ENCODE data around the gene EPSTI1. TPM values are rescaled to one million over a fixed set of nuclear protein-coding genes. Genes with fewer than 3 reads are reported as not detected.
"Not testable (repeated sequence)": the region's sequence is repeated elsewhere in the genome, so short reads cannot be mapped to it uniquely, and the experiment has no call there.

Gene EPSTI1, protein sequence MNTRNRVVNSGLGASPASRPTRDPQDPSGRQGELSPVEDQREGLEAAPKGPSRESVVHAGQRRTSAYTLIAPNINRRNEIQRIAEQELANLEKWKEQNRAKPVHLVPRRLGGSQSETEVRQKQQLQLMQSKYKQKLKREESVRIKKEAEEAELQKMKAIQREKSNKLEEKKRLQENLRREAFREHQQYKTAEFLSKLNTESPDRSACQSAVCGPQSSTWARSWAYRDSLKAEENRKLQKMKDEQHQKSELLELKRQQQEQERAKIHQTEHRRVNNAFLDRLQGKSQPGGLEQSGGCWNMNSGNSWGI
- not detected in 2 replicates for total RNA-seq
- long read RNA-seq, result 0 reads

DNA sequence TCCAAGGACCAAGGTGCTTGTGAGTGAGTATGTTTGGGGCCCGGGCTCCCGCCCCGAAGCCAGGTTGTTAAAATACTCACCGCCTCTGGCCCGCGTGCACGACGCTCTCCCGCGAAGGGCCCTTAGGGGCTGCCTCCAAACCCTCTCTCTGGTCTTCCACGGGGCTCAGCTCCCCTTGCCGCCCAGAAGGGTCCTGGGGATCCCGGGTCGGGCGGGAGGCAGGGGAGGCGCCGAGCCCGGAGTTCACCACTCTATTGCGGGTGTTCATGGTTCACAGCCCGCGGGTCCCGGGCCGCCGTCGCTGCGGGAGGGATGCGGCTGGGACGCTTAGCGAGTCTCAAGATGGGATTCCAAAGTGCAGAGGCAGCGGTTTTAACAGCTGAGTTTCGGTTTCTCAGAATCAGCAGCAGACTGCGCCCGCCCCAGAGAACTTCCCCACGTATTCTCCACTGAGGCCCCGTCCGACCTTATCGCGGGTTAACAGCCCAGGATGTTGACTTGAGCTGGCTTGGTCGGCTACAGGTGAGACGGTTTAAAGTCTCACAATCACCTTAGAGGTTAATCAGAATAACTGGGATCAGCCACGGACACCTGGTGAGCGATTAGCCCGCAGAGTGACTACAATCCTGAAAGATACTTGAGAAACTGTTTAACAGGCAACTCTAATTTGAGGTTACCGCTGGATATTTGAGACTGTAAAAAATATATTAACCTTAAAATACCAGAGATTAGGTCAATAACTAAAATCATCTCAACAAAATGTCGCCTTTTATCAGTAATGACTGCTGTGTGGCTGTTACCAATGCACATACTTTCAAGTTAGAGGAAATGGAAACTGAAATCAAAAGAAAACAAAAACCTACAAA lies at the start of gene EPSTI1:
Gene EPSTI1, minus strand, starts transcription at position 344 of the 866 bp plus-strand sequence. Its CDS starts 76 bp downstream, at position 268.
- Mint-ChIP-seq H3K9me3 (no peaks in the 10 kb centered on the region), H3K27ac (ENCODE audit: unreplicated experiment) (no peak within 1 kb of the TSS), H3K36me3 (ENCODE audit: low read depth) (no peaks in the 10 kb centered on the region), H3K4me3 (peak within 1 kb of the TSS; percentile 66), H3K4me1 (peaks cover 17% of the 10 kb centered on the region), H3K27me3 (ENCODE audit: low read depth) (peaks cover 35% of the 10 kb centered on the region)
- TF ChIP-seq, protein P1, sequence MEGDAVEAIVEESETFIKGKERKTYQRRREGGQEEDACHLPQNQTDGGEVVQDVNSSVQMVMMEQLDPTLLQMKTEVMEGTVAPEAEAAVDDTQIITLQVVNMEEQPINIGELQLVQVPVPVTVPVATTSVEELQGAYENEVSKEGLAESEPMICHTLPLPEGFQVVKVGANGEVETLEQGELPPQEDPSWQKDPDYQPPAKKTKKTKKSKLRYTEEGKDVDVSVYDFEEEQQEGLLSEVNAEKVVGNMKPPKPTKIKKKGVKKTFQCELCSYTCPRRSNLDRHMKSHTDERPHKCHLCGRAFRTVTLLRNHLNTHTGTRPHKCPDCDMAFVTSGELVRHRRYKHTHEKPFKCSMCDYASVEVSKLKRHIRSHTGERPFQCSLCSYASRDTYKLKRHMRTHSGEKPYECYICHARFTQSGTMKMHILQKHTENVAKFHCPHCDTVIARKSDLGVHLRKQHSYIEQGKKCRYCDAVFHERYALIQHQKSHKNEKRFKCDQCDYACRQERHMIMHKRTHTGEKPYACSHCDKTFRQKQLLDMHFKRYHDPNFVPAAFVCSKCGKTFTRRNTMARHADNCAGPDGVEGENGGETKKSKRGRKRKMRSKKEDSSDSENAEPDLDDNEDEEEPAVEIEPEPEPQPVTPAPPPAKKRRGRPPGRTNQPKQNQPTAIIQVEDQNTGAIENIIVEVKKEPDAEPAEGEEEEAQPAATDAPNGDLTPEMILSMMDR (conservative IDR thresholded peaks at IDR 0.05), result no peak
- peak; percentile 4 for DNase-seq (ENCODE audit: low read depth, low spot score)

DNA sequence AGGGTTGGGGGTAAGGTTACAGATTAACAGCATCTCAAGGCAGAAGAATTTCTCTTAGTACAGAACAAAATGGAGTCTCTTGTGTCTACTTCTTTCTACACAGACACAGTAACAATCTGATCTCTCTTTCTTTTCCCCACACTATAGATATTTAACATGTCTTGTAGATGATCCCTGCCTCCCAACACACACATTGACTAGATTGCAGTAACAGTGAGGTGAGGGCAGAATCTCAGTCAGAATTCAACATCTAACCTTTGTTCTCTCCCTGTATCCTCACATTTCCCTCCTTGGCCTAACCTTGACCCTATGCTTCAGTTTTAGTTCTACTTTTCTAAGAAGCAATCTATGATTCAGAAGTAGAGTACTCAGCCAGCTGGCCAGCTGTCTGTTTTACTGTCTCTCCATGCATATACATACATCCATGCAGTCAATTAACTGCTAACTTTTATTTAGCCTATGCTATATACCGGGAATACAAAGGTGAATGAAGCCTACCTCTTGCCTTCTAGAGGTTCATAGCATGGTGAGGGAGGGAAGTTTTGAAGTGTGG lies 49.4 kb upstream of the EPSTI1 start:
- Mint-ChIP-seq H3K27me3 (ENCODE audit: low read depth) (no peaks in the 10 kb centered on the region), H3K36me3 (ENCODE audit: low read depth) (peaks cover 10% of the 10 kb centered on the region), H3K27ac (ENCODE audit: unreplicated experiment) (no peak overlapping the region), H3K9me3 (peaks cover 3% of the 10 kb centered on the region), H3K4me1 (peaks cover 40% of the 10 kb centered on the region), H3K4me3 (no peak overlapping the region)
- DNase-seq (ENCODE audit: low read depth, low spot score), result no peak
- TF ChIP-seq, protein P1 (conservative IDR thresholded peaks at IDR 0.05), result no peak

DNA sequence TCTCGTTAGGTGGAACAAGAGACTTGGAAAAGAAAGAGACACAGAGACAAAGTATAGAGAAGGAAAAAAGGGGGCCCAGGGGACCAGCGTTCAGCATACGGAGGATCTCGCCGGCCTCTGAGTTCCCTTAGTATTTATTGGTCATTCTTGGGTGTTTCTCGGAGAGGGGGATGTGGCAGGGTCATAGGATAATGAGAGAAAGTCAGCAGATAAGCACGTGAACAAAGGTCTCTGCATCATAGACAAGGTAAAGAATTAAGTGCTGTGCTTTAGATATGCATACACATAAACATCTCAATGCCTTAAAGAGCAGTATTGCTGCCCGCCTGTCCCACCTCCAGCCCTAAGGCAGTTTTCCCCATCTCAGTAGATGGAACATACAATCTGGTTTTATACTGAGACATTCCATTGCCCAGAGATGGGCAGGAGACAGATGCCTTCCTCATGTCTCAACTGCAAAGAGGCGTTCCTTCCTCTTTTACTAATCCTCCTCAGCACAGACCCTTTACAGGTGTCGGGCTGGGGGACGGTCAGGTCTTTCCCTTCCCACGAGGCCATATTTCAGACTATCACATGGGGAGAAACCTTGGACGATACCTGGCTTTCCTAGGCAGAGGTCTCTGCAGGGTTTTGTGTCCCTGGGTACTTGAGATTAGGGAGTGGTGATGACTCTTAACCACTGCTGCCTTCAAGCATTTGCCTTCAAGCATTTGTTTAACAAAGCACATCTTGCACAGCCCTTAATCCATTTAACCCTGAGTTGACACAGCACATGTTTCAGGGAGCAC lies 48.7 kb upstream of the EPSTI1 start:
- H3K4me3 Mint-ChIP-seq; H3K27ac Mint-ChIP-seq (ENCODE audit: unreplicated experiment): not testable (repeated sequence)
- peaks cover 37% of the 10 kb centered on the region for H3K4me1 Mint-ChIP-seq

DNA sequence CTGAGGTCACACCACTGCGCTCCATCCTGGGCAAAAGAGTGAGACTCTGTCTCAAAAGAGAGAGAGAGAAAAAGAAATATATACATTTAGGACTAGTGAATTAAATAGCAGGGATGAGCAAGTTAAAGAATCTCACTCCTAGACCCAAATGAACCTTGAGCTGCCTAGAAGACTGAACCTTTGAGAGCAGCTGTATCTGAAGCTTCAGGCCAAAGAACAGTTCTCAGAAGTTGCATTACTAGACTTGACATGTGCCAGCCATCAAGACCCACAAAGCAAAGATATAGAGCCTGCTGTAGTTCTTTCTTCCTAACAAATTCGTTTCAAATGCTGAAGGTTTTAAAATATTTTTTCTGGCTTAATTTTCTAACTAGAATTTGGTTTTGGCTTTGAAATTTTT lies 47.9 kb upstream of the EPSTI1 start:
- Mint-ChIP-seq H3K27ac (ENCODE audit: unreplicated experiment) (no peak overlapping the region), H3K4me1 (peaks cover 36% of the 10 kb centered on the region), H3K36me3 (ENCODE audit: low read depth) (peaks cover 8% of the 10 kb centered on the region), H3K4me3 (no peak overlapping the region), H3K9me3 (peaks cover 3% of the 10 kb centered on the region), H3K27me3 (ENCODE audit: low read depth) (no peaks in the 10 kb centered on the region)
- DNase-seq (ENCODE audit: low read depth, low spot score), result no peak
- TF ChIP-seq, protein P1 (conservative IDR thresholded peaks at IDR 0.05), result no peak

More for the DNA sequence above, 48.7 kb upstream of the EPSTI1 start:
- not testable (repeated sequence) for DNase-seq (ENCODE audit: low read depth, low spot score); H3K9me3 Mint-ChIP-seq; H3K36me3 Mint-ChIP-seq (ENCODE audit: low read depth); H3K27me3 Mint-ChIP-seq (ENCODE audit: low read depth)

DNA sequence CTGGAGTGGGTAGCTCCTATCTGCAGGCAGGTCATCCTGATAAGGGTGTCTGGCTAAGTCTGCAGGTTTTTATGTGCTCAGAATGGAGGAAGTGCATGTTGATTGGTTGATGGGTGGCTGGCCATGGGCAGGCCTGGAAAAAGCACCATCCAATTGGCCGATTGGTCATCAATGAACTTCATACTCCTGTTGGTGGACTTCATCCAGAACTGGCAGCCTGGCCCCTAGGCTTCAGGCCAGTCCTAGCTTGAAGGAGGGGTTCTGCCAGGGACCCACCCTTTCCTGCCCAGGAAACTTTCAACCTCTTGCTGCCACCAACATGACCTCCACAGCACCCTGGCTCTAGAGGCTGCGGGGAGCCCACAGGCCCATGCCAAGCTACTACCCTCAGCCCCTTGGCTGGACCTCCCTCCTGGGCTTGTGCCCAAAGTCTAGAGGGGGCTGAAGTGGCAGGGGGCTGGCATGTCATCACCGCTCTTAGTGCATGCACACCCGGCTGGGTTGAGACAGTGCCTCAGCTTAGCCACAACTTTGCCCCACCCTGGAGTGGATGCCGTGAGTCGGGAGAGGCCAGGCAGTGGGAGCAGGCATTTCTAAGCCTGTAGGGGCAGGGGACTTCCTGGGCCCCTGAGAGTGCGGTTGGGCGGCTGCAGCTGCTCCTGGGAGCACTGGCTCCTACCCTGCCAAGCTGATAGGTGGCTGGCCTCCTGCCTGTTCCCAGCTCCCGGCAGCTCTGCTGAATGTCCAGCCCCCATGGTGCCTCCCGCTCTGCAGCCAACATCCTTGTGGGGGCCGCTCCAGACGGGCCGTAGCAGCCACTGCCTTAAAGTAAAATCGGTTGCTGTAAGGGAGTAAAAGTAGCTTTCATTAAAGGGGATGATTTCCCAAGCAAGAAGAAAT lies 44.6 kb upstream of the EPSTI1 start:
- Mint-ChIP-seq H3K27me3 (ENCODE audit: low read depth) (no peaks in the 10 kb centered on the region), H3K9me3 (peaks cover 6% of the 10 kb centered on the region)

More for the DNA sequence above, 44.6 kb upstream of the EPSTI1 start:
- Mint-ChIP-seq H3K4me1 (peaks cover 22% of the 10 kb centered on the region), H3K4me3 (no peak overlapping the region), H3K27ac (ENCODE audit: unreplicated experiment) (peak overlapping the region; percentile 65), H3K36me3 (ENCODE audit: low read depth) (peaks cover 20% of the 10 kb centered on the region)
- DNase-seq (ENCODE audit: low read depth, low spot score), result no peak
- TF ChIP-seq, protein P1 (conservative IDR thresholded peaks at IDR 0.05), result no peak
